ENCODE results near the gene ADGRG1. TPM values are rescaled to one million over a fixed set of nuclear protein-coding genes. Genes with fewer than 3 reads are reported as not detected.

ADGRG1 gene
- total and polyA plus RNA-seq, 2 donors (not counting 1 experiment from before 2014, with no cell fraction given) = 0.20 to 0.61 TPM

DNA sequence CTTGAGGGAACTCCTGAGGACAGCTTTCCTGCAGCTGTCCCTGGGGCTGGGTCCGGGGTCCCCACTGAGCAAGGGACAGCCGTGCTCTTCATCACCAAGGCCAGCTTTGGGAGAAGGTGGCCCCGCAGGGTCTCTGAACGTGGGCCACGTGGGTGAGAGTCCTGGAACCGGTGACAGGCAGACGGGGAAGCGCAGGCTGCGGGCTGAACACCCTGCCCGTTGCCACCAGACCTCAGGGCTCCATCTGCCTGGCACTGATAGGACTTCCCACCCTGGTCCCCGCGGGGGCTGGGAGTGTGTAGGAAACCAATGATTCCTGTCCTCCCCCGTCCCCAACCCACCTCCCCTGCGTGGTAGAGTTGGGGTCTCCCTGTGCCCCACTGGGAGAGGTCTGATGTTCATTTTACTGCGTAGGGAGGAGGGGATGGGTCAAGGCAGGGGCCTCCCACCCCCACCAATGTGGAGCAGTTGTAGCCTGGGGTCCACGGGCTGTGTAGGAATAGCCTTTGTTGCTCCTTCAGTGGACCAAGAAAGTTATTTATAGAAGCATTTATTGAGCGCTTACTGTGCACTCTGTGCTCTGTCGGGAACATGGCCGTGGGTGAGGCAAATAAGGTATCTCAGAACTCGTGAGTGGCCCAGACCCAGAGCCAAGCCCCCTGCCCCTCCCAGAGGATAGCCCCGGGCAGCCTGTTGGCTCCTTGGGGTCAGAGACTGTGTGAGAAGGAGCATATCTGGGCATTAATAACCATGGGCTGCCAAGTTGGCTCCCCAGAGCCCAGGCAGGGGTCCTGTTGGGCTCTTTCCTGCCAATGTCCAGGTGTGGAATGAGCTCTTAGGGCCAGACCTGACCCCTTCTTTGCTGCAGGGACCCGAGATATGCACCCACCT, 1.3 kb downstream of the ADGRG1 start:
- Mint-ChIP-seq H3K9me3 (ENCODE audit: insufficient read depth) (no peaks in the 10 kb centered on the region), H3K4me3 (no peak overlapping the region), H3K27ac (no peak overlapping the region), H3K27me3 (peaks cover 57% of the 10 kb centered on the region), H3K4me1 (peaks cover 3% of the 10 kb centered on the region)
- DNase-seq = no peak
- Histone ChIP-seq H3K79me2 (ENCODE audit: control insufficient read depth, insufficient read depth, low read length) (no peaks in the 10 kb centered on the region), H3K4me1 (ENCODE audit: control insufficient read depth in 2 of 2, insufficient read depth in 2 of 2, low read length in 2 of 2) (peaks cover 0 to 5% of the 10 kb centered on the region in 2 donors), H3K27me3 (replicated peaks in 1 of 4; ENCODE audit: control extremely low read depth in 1 of 4, control insufficient read depth in 3 of 4, insufficient read depth in 4 of 4, low read length in 3 of 4) (peaks cover 0 to 45% (median 17%) of the 10 kb centered on the region in 4 experiments), H3K9ac (ENCODE audit: low read length) (no peak overlapping the region), H3K27ac (ENCODE audit: low read length in 2 of 2) (no peak overlapping the region), H4K20me1 (ENCODE audit: control insufficient read depth, insufficient read depth, low read length, poor library complexity, severe bottlenecking) (no peaks in the 10 kb centered on the region), H3K4me3 (ENCODE audit: control extremely low read depth in 1 of 5, extremely low read depth in 1 of 5, insufficient read depth in 1 of 5, low read depth in 2 of 5, low read length in 4 of 5) (no peak overlapping the region), H3K36me3 (replicated peaks in 1 of 2; ENCODE audit: control extremely low read depth in 1 of 2, control insufficient read depth in 1 of 2, extremely low read depth in 1 of 2, insufficient read depth in 2 of 2, low read length in 1 of 2) (no peaks in the 10 kb centered on the region), H2AFZ (ENCODE audit: insufficient read depth, low read depth, low read length, poor library complexity, severe bottlenecking) (no peak overlapping the region), H3K4me2 (replicated peaks; ENCODE audit: low read depth, low read length, poor library complexity, severe bottlenecking) (no peak overlapping the region), H3K9me3 (ENCODE audit: control extremely low read depth in 1 of 3, control insufficient read depth in 2 of 3, insufficient read depth in 1 of 3, low read length in 2 of 3) (peaks cover 0 to 3% (median 0%) of the 10 kb centered on the region in 3 donors)
- CTCF ChIA-PET = no interaction called here
- POLR2A ChIA-PET = no interaction called here
- intact Hi-C loops (cut with micrococcal nuclease) = no loop called here
- no peak for ATAC-seq (ENCODE audit: low read depth)
- 14% methylated on average over 17 of the region's 22 CpGs for WGBS (ENCODE audit: insufficient coverage)
- no peak for TF ChIP-seq EZH2 (IDR thresholded peaks at IDR 0.05; ENCODE audit: borderline replicate concordance, insufficient read depth, low read depth, low read length, poor library complexity, severe bottlenecking)
- TF ChIP-seq, protein P1, sequence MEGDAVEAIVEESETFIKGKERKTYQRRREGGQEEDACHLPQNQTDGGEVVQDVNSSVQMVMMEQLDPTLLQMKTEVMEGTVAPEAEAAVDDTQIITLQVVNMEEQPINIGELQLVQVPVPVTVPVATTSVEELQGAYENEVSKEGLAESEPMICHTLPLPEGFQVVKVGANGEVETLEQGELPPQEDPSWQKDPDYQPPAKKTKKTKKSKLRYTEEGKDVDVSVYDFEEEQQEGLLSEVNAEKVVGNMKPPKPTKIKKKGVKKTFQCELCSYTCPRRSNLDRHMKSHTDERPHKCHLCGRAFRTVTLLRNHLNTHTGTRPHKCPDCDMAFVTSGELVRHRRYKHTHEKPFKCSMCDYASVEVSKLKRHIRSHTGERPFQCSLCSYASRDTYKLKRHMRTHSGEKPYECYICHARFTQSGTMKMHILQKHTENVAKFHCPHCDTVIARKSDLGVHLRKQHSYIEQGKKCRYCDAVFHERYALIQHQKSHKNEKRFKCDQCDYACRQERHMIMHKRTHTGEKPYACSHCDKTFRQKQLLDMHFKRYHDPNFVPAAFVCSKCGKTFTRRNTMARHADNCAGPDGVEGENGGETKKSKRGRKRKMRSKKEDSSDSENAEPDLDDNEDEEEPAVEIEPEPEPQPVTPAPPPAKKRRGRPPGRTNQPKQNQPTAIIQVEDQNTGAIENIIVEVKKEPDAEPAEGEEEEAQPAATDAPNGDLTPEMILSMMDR (IDR thresholded peaks at IDR 0.05) = no peak

- POLR2A ChIA-PET = no interaction called here
- no peak overlapping the region for H3K4me3 ChIP-seq (ENCODE audit: control extremely low read depth in 1 of 5, extremely low read depth in 1 of 5, insufficient read depth in 1 of 5, low read depth in 2 of 5, low read length in 4 of 5)
- no peaks in the 10 kb centered on the region for H3K9me3 Mint-ChIP-seq (ENCODE audit: insufficient read depth)
Observed at GRCh38 chr16:57630407-57630797, 2.0 kb downstream of the ADGRG1 start.

More at GRCh38 chr16:57630407-57630797, 2.0 kb downstream of the ADGRG1 start:
- H3K27me3 ChIP-seq (replicated peaks in 1 of 4; ENCODE audit: control extremely low read depth in 1 of 4, control insufficient read depth in 3 of 4, insufficient read depth in 4 of 4, low read length in 3 of 4) = peaks cover 0 to 42% (median 18%) of the 10 kb centered on the region in 4 experiments
- no peak overlapping the region for H3K9ac ChIP-seq (ENCODE audit: low read length)
- 57% methylated on average over 10 of the region's 10 CpGs for WGBS (ENCODE audit: insufficient coverage)
- Mint-ChIP-seq H3K4me3 (no peak overlapping the region), H3K27ac (no peak overlapping the region), H3K4me1 (peaks cover 3% of the 10 kb centered on the region), H3K27me3 (peaks cover 52% of the 10 kb centered on the region)
- H4K20me1 ChIP-seq (ENCODE audit: control insufficient read depth, insufficient read depth, low read length, poor library complexity, severe bottlenecking) = no peaks in the 10 kb centered on the region
- H3K9me3 ChIP-seq (ENCODE audit: control extremely low read depth in 1 of 3, control insufficient read depth in 2 of 3, insufficient read depth in 1 of 3, low read length in 2 of 3) = peaks cover 0 to 3% (median 0%) of the 10 kb centered on the region in 3 donors
- DNase-seq (no peak), ATAC-seq (ENCODE audit: low read depth) (no peak)
- H3K4me1 ChIP-seq (ENCODE audit: control insufficient read depth in 2 of 2, insufficient read depth in 2 of 2, low read length in 2 of 2) = peaks cover 0 to 5% of the 10 kb centered on the region in 2 donors
- H3K79me2 ChIP-seq (ENCODE audit: control insufficient read depth, insufficient read depth, low read length) = no peaks in the 10 kb centered on the region
- no peaks in the 10 kb centered on the region for H3K36me3 ChIP-seq (replicated peaks in 1 of 2; ENCODE audit: control extremely low read depth in 1 of 2, control insufficient read depth in 1 of 2, extremely low read depth in 1 of 2, insufficient read depth in 2 of 2, low read length in 1 of 2)
- TF ChIP-seq, protein P1 (IDR thresholded peaks at IDR 0.05) = no peak
- TF ChIP-seq EZH2 (IDR thresholded peaks at IDR 0.05; ENCODE audit: borderline replicate concordance, insufficient read depth, low read depth, low read length, poor library complexity, severe bottlenecking) = no peak
- no peak overlapping the region for H2AFZ ChIP-seq (ENCODE audit: insufficient read depth, low read depth, low read length, poor library complexity, severe bottlenecking)
- H3K4me2 ChIP-seq (replicated peaks; ENCODE audit: low read depth, low read length, poor library complexity, severe bottlenecking) = no peak overlapping the region
- no peak overlapping the region for H3K27ac ChIP-seq (ENCODE audit: low read length in 2 of 2)
- intact Hi-C loops (cut with micrococcal nuclease) = no loop called here
- CTCF ChIA-PET = no interaction called here

Measured in B cell (primary cell).